GM21529 (cell line): ENCODE data around the gene CENPM.

Experiments
- ATAC-seq: cut with Tn5 transposase; IDR thresholded peaks from one replicate; pipeline ENCODE4 v1.9.1; 2021; ENCODE audit not compliant: unreplicated experiment

Gene CENPM

GRCh38 chr22:41900652-41901312 is 46.2 kb downstream of the CENPM start:
- no peak for ATAC-seq

GRCh38 chr22:41899992-41900651 is 46.8 kb downstream of the CENPM start:
- no peak for ATAC-seq

- no peak for ATAC-seq
These were observed 47.8 kb downstream of the CENPM start for GRCh38 chr22:41899110-41899509.

- ATAC-seq: no peak
These were observed 48.3 kb downstream of the CENPM start for GRCh38 chr22:41898645-41899044.

GRCh38 chr22:41893591-41894375 is 53.2 kb downstream of the CENPM start:
- no peak for ATAC-seq

GRCh38 chr22:41892721-41893120 is 54.2 kb downstream of the CENPM start:
- ATAC-seq: no peak

GRCh38 chr22:41891407-41891806 is 55.5 kb downstream of the CENPM start:
- no peak for ATAC-seq
